C1 segment of cervical spinal cord (tissue), 14 donors: Measurements from ENCODE around the gene MLF1.

Source experiments
- DNase-seq, 14 donors: peaks; one replicate each; lab custom pipeline; 2025; lab: John Stamatoyannopoulos, UW

Gene MLF1

GRCh38 chr3:158574646-158575045 is 3.7 kb downstream of the MLF1 start:
- DNase-seq, result no peak

GRCh38 chr3:158590223-158590622 is 19.2 kb downstream of the MLF1 start:
- no peak for DNase-seq

GRCh38 chr3:158600787-158601186 is 29.8 kb downstream of the MLF1 start:
- DNase-seq, result no peak

- DNase-seq, result no peak
Measured at GRCh38 chr3:158602227-158602626, 31.2 kb downstream of the MLF1 start.

GRCh38 chr3:158617982-158618875 is 47.2 kb downstream of the MLF1 start:
- DNase-seq, result no peak

- DNase-seq, result no peak
Measured at GRCh38 chr3:158625881-158626280, 54.9 kb downstream of the MLF1 start.

- no peak for DNase-seq
Measured at GRCh38 chr3:158631981-158632380, 61.0 kb downstream of the MLF1 start.

- DNase-seq, result no peak
Measured at GRCh38 chr3:158640646-158641045, 69.7 kb downstream of the MLF1 start.

GRCh38 chr3:158642005-158642404 is 71.0 kb downstream of the MLF1 start:
- DNase-seq, result no peak

GRCh38 chr3:158642474-158643210 is 71.6 kb downstream of the MLF1 start:
- no peak for DNase-seq

- DNase-seq, result peak; percentile 58 to 96 (median 90)
Measured at GRCh38 chr3:158644345-158644908, 73.4 kb downstream of the MLF1 start, which contains the start of gene GFM1. GFM1 (plus strand) TSS chr3:158644527; CDS start chr3:158644635, 108 bp downstream.

GRCh38 chr3:158649791-158650190 is 78.8 kb downstream of the MLF1 start:
- no peak for DNase-seq

- no peak for DNase-seq
Measured at GRCh38 chr3:158651192-158651591, 80.2 kb downstream of the MLF1 start.

GRCh38 chr3:158652463-158652862 is 81.5 kb downstream of the MLF1 start:
- DNase-seq, result no peak
